H1 (cell line): ENCODE data around the gene LILRB1. TPM values are rescaled to one million over a fixed set of nuclear protein-coding genes. Genes with fewer than 3 reads are reported as not detected.
"Not testable (repeated sequence)": the region's sequence is repeated elsewhere in the genome, so short reads cannot be mapped to it uniquely, and the experiment has no call there.

Experiments used
- CTCF ChIA-PET: fragments of 300-600 bp; sonication (Branson Sonifier 250); formaldehyde crosslinking; loops from one replicate; lab custom pipeline; 2021; ENCODE audit not compliant: partially characterized antibody; lab: Charles Lee
- POLR2A ChIA-PET: fragments of 300-600 bp; sonication (Branson Sonifier 250); formaldehyde crosslinking; loops from one replicate; lab custom pipeline; 2021; ENCODE audit warnings: inconsistent platforms; ENCODE audit not compliant: partially characterized antibody; lab: Charles Lee
- DNase-seq, 2 experiments: peaks; one replicate each; pipeline versions ENCODE4 v3.0.0 to v3.0.0-alpha.2; 2010 to 2022; ENCODE audit warnings: low spot score in 2 of 2, low read depth in 1 of 2, mixed read lengths in 1 of 2
- FAIRE-seq: peaks from 2 replicates; lab custom pipeline; 2011; peaks lifted over from hg19 to GRCh38; lab: Jason Lieb, UNC
- H2AFZ ChIP-seq: 2 replicates; pipeline ENCODE4 v1.8.1; 2012; ENCODE audit warnings: low read length, inconsistent platforms
- H2AK5ac ChIP-seq: 2 replicates; pipeline ENCODE4 v1.6.1; 2013; ENCODE audit warnings: low read depth, low read length
- H2BK120ac ChIP-seq: replicated peaks from 2 replicates; pipeline ENCODE3; 2013; ENCODE audit warnings: low read depth, low read length, inconsistent platforms
- H2BK12ac ChIP-seq: 2 replicates; pipeline ENCODE4 v1.6.1; 2013; ENCODE audit warnings: low read depth, low read length
- H2BK15ac ChIP-seq: 2 replicates; pipeline ENCODE4 v1.6.1; 2013; ENCODE audit warnings: low read length
- H2BK20ac ChIP-seq: 2 replicates; pipeline ENCODE4 v1.6.1; 2013; ENCODE audit warnings: low read length
- H2BK5ac ChIP-seq: 2 replicates; pipeline ENCODE4 v1.6.1; 2013; ENCODE audit warnings: low read depth, low read length
- H3K14ac ChIP-seq: 2 replicates; pipeline ENCODE4 v1.6.1; 2013; ENCODE audit warnings: inconsistent platforms; ENCODE audit not compliant: insufficient read length
- H3K18ac ChIP-seq: 2 replicates; pipeline ENCODE4 v1.6.1; 2013; ENCODE audit warnings: low read length; ENCODE audit errors: extremely low read depth
- H3K23ac ChIP-seq: 2 replicates; pipeline ENCODE4 v1.6.1; 2013; ENCODE audit warnings: inconsistent platforms; ENCODE audit not compliant: insufficient read length
- H3K23me2 ChIP-seq: 2 replicates; pipeline ENCODE4 v1.6.1; 2013; ENCODE audit warnings: low read depth, low read length
- H3K27ac ChIP-seq: 2 replicates; pipeline ENCODE4 v1.6.1; 2011; ENCODE audit warnings: low read depth, low read length, inconsistent platforms
- H3K27me3 ChIP-seq, 4 experiments: replicated peaks in 1 of 4; 1 replicate in 1 of 4; 2 replicates in 3 of 4; pipeline versions ENCODE4 v1.6.1 to v1.8.1; 2011 to 2013; ENCODE audit warnings: low read length in 3 of 4, mild to moderate bottlenecking in 3 of 4, inconsistent platforms in 2 of 4, mixed read lengths in 2 of 4, moderate library complexity in 1 of 4; ENCODE audit not compliant: control insufficient read depth in 3 of 4, insufficient read depth in 3 of 4; ENCODE audit errors: extremely low read depth in 1 of 4
- H3K36me3 ChIP-seq, 4 experiments: 2 replicates each; pipeline versions ENCODE4 v1.6.1 to v1.8.1; 2011 to 2013; ENCODE audit warnings: mild to moderate bottlenecking in 4 of 4, low read length in 3 of 4, moderate library complexity in 2 of 4, control low read depth in 1 of 4, inconsistent platforms in 1 of 4; ENCODE audit not compliant: insufficient read depth in 4 of 4, control insufficient read depth in 2 of 4
- H3K4ac ChIP-seq: replicated peaks from 2 replicates; pipeline ENCODE3; 2013; ENCODE audit warnings: low read length, low read depth, mixed read lengths, inconsistent platforms; ENCODE audit not compliant: insufficient read length
- H3K4me1 ChIP-seq, 4 experiments: replicated peaks in 1 of 4; 1 replicate in 1 of 4; 2 replicates in 3 of 4; pipeline versions ENCODE4 v1.6.1 to v1.8.1; 2011 to 2013; ENCODE audit warnings: low read length in 3 of 4, inconsistent platforms in 2 of 4, mixed read lengths in 1 of 4; ENCODE audit not compliant: insufficient read depth in 4 of 4, control insufficient read depth in 3 of 4
- H3K4me2 ChIP-seq, 2 experiments: 2 replicates each; pipeline versions ENCODE4 v1.6.1 to v1.8.1; 2011 to 2013; ENCODE audit warnings: low read depth in 2 of 2, low read length in 2 of 2, control low read depth in 1 of 2, inconsistent platforms in 1 of 2, mild to moderate bottlenecking in 1 of 2; ENCODE audit not compliant: insufficient read depth in 1 of 2
- H3K4me3 ChIP-seq, 4 experiments: fragments of 200-600, 300-600 bp in 1 of 4; sonication (generic), shearing (Covaris generic), sonication (Bioruptor Twin) in 1 of 4; 2 replicates each; pipeline versions ENCODE4 v1.5.1 to v1.8.1; 2011 to 2016; ENCODE audit warnings: low read length in 4 of 4, low read depth in 3 of 4, control low read depth in 2 of 4, inconsistent platforms in 2 of 4, mild to moderate bottlenecking in 2 of 4, mixed read lengths in 1 of 4, moderate library complexity in 1 of 4; ENCODE audit not compliant: insufficient read depth in 2 of 4; ENCODE audit errors: extremely low read depth in 1 of 4
- H3K56ac ChIP-seq: replicated peaks from 2 replicates; pipeline ENCODE3; 2013; ENCODE audit warnings: low read depth, mild to moderate bottlenecking, mixed read lengths, low read length, inconsistent platforms; ENCODE audit not compliant: insufficient read length
- H3K79me1 ChIP-seq: 2 replicates; pipeline ENCODE4 v1.6.1; 2013; ENCODE audit warnings: low read depth, low read length, control low read depth
- H3K79me2 ChIP-seq, 2 experiments: 2 replicates each; pipeline versions ENCODE4 v1.6.1 to v1.8.1; 2012 to 2013; ENCODE audit warnings: low read length in 2 of 2, mild to moderate bottlenecking in 2 of 2, inconsistent platforms in 1 of 2; ENCODE audit not compliant: insufficient read depth in 2 of 2, control insufficient read depth in 1 of 2
- H3K9ac ChIP-seq, 4 experiments: replicated peaks in 1 of 4; 1 replicate in 1 of 4; 2 replicates in 3 of 4; pipeline versions ENCODE4 v1.6.1 to v1.8.1; 2011 to 2013; ENCODE audit warnings: low read depth in 3 of 4, low read length in 3 of 4, control low read depth in 2 of 4, mild to moderate bottlenecking in 2 of 4, moderate library complexity in 2 of 4, inconsistent platforms in 1 of 4; ENCODE audit errors: extremely low read depth in 1 of 4
- H3K9me3 ChIP-seq, 2 experiments: 2 replicates each; pipeline versions ENCODE4 v1.6.1 to v1.8.1; 2012 to 2013; ENCODE audit warnings: mild to moderate bottlenecking in 2 of 2, moderate library complexity in 2 of 2, control low read depth in 1 of 2, inconsistent platforms in 1 of 2, low read depth in 1 of 2, low read length in 1 of 2, mixed read lengths in 1 of 2; ENCODE audit not compliant: insufficient read depth in 2 of 2
- H4K20me1 ChIP-seq, 2 experiments: replicated peaks in 1 of 2; 2 replicates each; pipeline versions ENCODE3 to v1.8.1; 2011 to 2013; ENCODE audit warnings: inconsistent platforms in 2 of 2, low read length in 2 of 2, mild to moderate bottlenecking in 1 of 2; ENCODE audit not compliant: insufficient read depth in 2 of 2, control insufficient read depth in 1 of 2
- H4K5ac ChIP-seq: 2 replicates; pipeline ENCODE4 v1.6.1; 2013; ENCODE audit warnings: low read length, low read depth, mixed read lengths, inconsistent platforms; ENCODE audit not compliant: insufficient read length
- H4K8ac ChIP-seq: 2 replicates; pipeline ENCODE4 v1.8.0; 2013; ENCODE audit warnings: mild to moderate bottlenecking, moderate library complexity, low read length, inconsistent platforms; ENCODE audit not compliant: insufficient read depth; ENCODE audit errors: extremely low read depth
- H4K91ac ChIP-seq: replicated peaks from 2 replicates; pipeline ENCODE3; 2013; ENCODE audit warnings: low read length, mixed read lengths, inconsistent platforms; ENCODE audit not compliant: insufficient read length
- WGBS, 2 experiments: shearing (Covaris generic) in 1 of 2; methylation state at CpG; one replicate each; pipeline versions ENCODE4 v1.1.6 to v1.1.7; 2013 to 2015; ENCODE audit warnings: low lambda C conversion rate in 2 of 2, mixed read lengths in 2 of 2, inconsistent platforms in 1 of 2, low coverage in 1 of 2, missing lambda C conversion rate in 1 of 2; ENCODE audit not compliant: insufficient replicate concordance in 2 of 2, insufficient coverage in 1 of 2, insufficient read length in 1 of 2; ENCODE audit errors: extremely low coverage in 1 of 2, missing lambda C conversion rate in 1 of 2; 5-methylcytosine and 5-hydroxymethylcytosine counted together
- long read RNA-seq, 2 experiments: library from RNA in 1 of 2; library from capped mRNA in 1 of 2; stranded (forward); transcript quantifications; one replicate each; pipeline ENCODE4 v2.0.0, GENCODE V29; 2021; ENCODE audit warnings: inconsistent platforms in 1 of 2
- polyA minus RNA-seq, 3 experiments: library from RNA; depleted of rRNA, polyadenylated mRNA; stranded (reverse); fragments of >200 nt; gene quantifications; 1 replicate in 2 of 3; 2 replicates in 1 of 3; pipeline ENCODE4 v1.2.3, GENCODE V29; 2011
- polyA plus RNA-seq, 7 experiments: library from polyadenylated mRNA; depleted of rRNA in 3 of 7; stranded (reverse) in 5 of 7; unstranded in 2 of 7; fragments of >200 nt in 5 of 7; fragments of 200-250 nt in 2 of 7; gene quantifications; 1 replicate in 5 of 7; 2 replicates in 1 of 7; 4 replicates in 1 of 7; pipeline versions ENCODE4 v1.2.1 to v1.2.3, GENCODE V29; 2011 to 2013; ENCODE audit warnings: missing spikeins in 2 of 7, mixed read lengths in 2 of 7
- total RNA-seq: library from RNA; stranded (reverse); fragmentation: NEBNext Ultra II Directional; extraction: Animal tissue kit (Norgen Biotek cat#: 25700); gene quantifications from 2 replicates; pipeline ENCODE4 v1.2.1, GENCODE V29; 2021

Gene LILRB1
- total RNA-seq = not detected in 2 replicates
- polyA plus RNA-seq (2011; rRNA removed) = not detected in 2 replicates
- polyA plus RNA-seq (2011; cell fraction: cytosol; rRNA removed) = not detected
- polyA plus RNA-seq (2011; cell fraction: nucleus; rRNA removed) = not detected
- polyA plus RNA-seq (2012, experiment 1 of 2) = not detected in 4 replicates
- polyA plus RNA-seq (2012, experiment 2 of 2) = not detected
- not detected for polyA plus RNA-seq (2013, experiment 1 of 2)
- polyA plus RNA-seq (2013, experiment 2 of 2) = not detected
- not detected in 2 replicates for polyA minus RNA-seq (2011; rRNA and poly(A)+ RNA removed)
- polyA minus RNA-seq (2011; cell fraction: cytosol; rRNA and poly(A)+ RNA removed) = not detected
- not detected for polyA minus RNA-seq (2011; cell fraction: nucleus; rRNA and poly(A)+ RNA removed)
- long read RNA-seq, experiment 1 = 0 reads
- long read RNA-seq, experiment 2 = 0 reads

- H3K4me2 ChIP-seq, H3K4ac ChIP-seq, H3K18ac ChIP-seq, CTCF ChIA-PET, H3K27ac ChIP-seq, H2BK5ac ChIP-seq, H3K36me3 ChIP-seq, H4K91ac ChIP-seq, H2BK15ac ChIP-seq, H4K20me1 ChIP-seq, H3K56ac ChIP-seq, H2BK12ac ChIP-seq, FAIRE-seq, H3K23ac ChIP-seq, H4K5ac ChIP-seq, H3K14ac ChIP-seq, H2BK120ac ChIP-seq, H3K23me2 ChIP-seq, H2AFZ ChIP-seq, H3K79me1 ChIP-seq, H2BK20ac ChIP-seq, H3K79me2 ChIP-seq, H3K4me3 ChIP-seq, H3K4me1 ChIP-seq, POLR2A ChIA-PET, H2AK5ac ChIP-seq, H4K8ac ChIP-seq, H3K9ac ChIP-seq, H3K27me3 ChIP-seq, DNase-seq: not testable (repeated sequence)
- peaks cover 55 to 94% of the 10 kb centered on the region in 2 experiments for H3K9me3 ChIP-seq
- WGBS, 2 experiments = 68% methylated on average over 9 of the region's 9 CpGs; no CpG with 5 or more reads in 1 of the 2 experiments
Measured at GRCh38 chr19:54630262-54630661, at the start of gene LILRB1. Gene LILRB1 (plus strand): TSS chr19:54630484. CDS start chr19:54631074, 590 bp downstream.
